Fibroblast of skin of scalp (primary cell): ENCODE data around the gene CXCL9.
"Not testable (repeated sequence)": the region's sequence is repeated elsewhere in the genome, so short reads cannot be mapped to it uniquely, and the experiment has no call there.

Source experiments
- DNase-seq: peaks from one replicate; pipeline ENCODE4 v3.0.0-alpha.2; 2013

The CXCL9 gene

DNA sequence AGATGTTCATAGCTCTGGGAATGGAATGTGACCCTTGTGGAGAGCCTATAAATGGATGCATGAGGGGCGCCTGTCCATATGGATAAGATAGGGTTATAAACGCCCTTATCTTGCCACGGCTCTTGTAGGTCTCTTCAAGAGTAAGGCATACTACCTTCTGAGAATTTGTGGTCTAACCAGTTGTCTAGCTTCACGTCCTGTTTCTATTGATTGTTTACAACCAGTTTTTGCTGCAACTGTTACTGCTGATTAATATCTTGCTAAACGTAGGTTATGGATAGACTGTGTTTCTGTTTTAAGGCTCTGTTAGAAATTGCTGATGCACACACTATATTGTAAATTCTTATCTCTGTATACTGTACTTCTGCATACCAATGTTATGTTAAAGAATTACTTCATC, 52.5 kb downstream of the CXCL9 start:
- not testable (repeated sequence) for DNase-seq

DNA sequence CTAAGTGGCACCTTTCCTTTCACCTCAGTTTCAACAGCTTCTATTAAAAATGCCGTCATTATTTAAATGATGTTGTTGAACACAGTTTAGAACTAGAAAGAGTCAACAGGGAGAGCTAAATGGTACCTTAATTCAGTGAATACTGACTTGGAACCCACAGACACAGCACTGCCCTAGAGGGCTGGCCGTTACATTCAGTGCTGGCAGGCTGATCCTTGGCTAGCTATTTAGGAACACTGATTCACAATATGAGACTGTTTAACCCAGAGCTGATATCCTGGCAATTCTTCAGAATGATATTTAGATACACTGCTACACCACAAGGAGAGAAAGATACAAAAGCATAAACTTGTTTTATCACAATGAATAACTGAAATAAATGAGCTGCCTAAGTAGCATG, 53.8 kb downstream of the CXCL9 start:
- no peak for DNase-seq
